Activated CD4-positive, alpha-beta T cell treated with anti-CD3 and anti-CD28 coated beads for 1 hour (primary cell): Measurements from ENCODE around the gene RELT.

Source experiments
- DNase-seq: peaks from one replicate; pipeline ENCODE4 v3.0.0-alpha.2; 2020

Gene RELT

DNA sequence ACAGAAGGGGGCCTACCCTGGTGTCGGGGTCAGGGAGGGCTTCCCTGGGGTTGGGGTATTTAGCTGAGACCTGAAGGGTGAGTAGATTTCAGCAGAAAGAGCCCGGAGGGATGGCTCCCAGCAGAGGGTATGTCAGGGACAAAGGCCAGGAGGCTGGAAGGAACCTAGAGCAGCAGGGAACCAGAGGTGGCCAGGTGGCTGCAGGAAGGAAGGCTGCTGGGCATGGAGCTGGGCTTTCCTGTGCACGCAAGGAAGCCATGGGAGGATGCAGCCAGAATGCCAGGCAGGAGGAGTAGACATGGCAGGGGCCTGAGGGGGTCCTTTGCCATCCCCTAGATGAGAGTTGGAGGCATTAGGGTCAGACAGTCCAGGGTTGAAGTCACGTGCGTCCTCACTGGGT, 27.4 kb upstream of the RELT start:
- no peak for DNase-seq

DNA sequence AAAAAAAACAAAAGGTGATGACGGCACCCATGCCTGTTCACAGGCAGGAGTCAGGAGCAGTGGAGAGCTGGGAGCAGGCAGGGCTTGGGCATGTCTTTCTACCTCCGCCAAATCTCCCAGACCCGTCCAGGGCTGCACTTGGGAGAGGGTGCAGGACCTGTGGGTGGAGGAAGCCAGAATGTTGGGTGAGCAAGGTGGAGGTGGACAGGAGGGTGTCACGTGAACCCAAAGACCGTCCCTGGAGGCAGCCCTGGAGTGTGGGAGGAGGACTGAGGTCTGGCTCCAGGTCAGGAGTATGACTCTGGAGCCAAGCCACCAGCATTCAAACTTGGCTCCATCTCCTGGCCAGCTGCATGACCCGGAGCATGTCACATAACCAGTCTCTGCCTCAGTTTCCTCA, 26.6 kb upstream of the RELT start:
- no peak for DNase-seq

- peak; percentile 48 for DNase-seq
Measured at GRCh38 chr11:73350908-73351636, 25.1 kb upstream of the RELT start.

GRCh38 chr11:73353422-73353821, 22.8 kb upstream of the RELT start:
- DNase-seq = no peak

- no peak for DNase-seq
Measured at GRCh38 chr11:73355109-73355508, 21.1 kb upstream of the RELT start.

DNA sequence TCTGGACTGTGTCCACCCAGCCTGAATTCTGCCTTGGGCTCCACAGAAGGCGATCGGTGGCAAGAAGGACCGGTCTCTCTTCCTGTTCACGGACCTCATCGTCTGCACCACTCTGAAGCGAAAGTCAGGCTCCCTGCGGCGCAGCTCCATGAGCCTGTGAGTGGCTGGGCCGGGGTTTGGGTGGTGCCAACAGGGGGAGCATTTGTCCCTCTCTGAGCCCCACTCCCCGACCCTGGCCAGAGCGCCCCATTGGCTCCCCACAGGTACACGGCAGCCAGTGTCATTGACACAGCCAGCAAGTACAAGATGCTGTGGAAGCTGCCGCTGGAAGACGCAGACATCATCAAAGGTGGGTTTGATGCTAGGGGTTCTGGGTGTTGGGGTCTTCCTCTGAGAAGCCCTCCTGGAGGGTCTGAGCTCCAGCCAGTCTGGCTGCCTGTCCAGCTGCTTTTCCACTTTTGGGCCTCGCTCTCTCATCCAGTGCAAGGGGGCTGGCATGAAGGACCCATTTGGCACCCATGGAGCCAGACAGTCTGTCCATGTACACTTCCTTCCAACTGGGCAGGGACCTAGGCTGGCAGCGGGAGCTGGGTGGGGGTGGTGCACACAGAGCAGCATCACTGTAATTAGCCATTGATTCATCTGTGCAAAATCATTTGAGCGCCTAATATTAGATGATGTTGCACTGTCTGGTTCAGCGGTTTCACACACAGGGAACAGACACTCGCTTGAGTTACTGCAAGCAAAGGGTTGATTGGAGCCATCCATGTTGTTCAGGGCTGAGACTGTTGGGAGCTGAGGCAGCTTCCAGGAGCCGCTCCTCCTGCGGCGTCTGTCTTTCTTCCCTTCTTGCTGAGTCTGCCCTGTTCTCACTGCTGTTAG, 19.0 kb upstream of the RELT start:
- DNase-seq = no peak

DNA sequence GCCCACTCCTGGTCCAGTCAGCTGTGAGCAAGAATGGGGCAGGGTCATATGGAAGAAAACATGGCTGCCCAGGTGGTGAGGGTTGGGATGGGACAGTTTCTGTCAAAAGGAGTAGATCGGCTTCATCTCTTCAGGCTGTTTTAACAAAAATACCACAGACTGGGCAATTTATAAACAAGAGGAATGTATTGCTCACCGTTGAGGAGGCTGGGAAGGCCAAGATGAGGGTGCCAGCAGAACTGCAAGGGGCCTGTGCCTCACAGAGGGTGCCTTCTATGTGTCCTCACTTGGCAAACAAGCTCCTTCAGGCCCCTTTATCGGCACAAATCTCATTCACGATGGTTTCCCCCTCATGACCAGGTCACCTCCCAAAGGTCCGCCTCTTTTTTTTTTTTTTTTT, 18.1 kb upstream of the RELT start:
- DNase-seq = no peak

DNA sequence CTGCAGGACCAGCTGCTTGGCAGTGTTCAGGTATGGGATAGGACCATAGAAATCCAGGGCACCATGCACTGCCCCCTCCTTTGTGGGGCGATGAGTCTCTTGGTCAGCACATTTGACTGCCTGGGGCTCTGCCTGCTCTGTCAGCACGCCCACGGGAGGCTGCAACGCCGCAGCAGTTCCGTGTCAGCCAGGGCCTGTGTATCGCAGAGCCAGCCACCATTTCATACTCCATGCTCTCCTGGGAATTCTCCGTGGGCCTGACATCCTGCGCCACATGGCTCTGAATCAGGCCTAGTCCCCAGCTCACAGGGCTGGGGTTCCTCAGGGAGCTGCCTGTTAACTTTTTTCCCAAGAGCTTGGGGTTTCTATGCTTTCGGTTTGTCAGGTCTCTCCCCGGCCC, 16.9 kb upstream of the RELT start:
- no peak for DNase-seq

DNA sequence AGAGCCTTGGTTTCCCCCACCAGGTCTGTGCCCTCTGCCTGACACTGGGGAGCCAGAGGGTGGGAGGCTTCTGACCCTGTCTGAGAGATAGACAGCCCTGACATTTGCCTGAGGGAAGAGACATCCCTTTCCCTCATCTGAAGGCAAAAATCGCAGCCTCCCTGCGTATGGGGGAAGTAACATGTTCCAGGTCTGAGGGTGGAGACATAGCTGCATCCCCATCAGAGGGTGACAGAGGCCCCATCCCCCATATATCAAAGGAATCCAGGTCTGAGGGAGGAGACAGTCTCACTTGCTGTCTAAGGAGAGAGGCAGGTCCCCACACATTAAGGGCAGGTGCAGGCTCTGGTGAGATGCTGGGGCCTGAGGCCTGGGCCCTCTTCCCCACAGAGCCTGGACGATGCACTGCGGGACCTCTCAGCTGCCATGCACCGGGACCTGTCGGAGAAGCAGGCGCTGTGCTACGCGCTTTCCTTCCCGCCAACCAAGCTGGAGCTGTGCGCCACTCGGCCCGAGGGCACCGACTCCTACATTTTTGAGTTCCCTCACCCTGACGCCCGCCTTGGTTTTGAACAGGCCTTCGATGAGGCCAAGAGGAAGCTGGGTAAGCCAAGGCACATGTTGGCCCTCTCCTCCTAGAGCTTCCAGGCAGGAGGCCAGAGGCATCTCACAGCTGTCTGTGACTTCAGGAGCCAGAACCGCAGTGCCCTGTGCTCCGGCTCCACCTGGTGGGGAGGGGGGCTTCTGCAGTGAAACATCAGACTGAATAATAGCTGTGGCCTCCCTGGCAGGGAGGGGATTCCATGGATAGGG, 16.1 kb upstream of the RELT start:
- DNase-seq = no peak

DNA sequence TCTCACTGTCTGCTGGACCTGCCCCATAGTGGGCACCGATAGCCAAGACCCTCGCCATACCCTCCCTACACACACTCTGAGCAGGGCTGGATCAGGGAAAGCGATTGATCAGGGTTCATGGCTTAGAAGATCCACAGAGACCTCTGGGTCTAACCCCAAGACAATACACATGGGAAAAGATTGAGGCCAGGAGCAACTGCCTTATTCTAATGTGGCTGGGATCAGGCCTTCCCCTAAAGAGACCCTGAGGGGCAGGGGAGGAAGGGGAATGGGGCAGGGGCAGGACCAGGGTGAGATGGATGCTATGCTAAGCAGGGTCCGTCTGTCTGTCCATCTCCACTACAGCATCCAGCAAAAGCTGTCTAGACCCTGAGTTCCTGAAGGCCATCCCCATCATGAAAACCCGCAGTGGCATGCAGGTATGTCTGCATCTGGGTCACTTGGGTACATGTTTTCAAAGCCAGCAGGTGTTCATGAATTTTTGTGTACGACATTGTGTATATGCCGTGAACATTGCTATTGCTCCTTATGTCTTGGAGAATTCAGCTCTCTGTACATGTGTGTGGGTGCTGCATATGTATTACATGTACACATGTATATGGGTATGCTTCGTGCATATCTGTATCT, 15.3 kb upstream of the RELT start:
- DNase-seq = no peak

- DNase-seq = no peak
Measured at GRCh38 chr11:73361953-73362776, 14.0 kb upstream of the RELT start.

- DNase-seq = no peak
Measured at GRCh38 chr11:73363147-73363546, 13.1 kb upstream of the RELT start.

DNA sequence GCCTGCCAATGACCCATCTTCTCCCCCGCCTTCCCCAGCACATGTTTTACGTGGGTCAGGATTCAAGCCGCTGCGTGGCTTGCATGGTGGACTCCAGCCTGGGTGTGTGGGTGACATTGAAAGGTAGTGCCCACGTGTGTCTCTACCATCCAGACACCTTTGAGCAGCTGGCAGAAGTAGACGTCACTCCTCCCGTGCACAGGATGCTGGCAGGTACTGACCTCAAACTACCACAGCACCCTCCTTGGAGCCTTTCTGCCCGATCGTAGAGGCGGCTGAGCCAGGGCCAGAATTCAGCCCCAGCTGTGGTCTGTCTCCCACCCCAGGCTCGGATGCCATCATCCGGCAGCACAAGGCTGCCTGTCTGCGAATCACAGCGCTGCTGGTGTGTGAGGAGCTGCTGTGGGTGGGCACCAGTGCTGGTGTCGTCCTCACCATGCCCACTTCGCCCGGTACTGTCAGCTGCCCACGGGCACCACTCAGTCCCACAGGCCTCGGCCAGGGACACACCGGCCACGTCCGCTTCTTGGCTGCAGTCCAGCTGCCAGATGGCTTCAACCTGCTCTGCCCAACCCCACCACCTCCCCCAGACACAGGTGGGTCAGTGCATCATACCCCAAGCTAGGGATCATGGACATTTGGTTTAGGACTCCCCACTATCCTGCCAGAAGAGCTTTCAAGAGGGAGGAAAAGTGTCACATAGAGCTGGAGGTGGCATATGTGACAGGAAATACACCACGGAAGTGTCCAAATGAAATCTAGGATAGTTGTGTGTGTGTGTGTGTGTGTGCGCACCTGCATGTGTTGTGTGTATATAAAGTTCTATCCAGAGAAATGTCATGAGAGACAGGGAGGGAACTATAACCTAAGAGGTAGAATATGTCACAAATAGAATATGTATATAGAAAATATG, 10.6 kb upstream of the RELT start:
- no peak for DNase-seq

- DNase-seq = no peak
Measured at GRCh38 chr11:73366265-73366610, 10.0 kb upstream of the RELT start.

DNA sequence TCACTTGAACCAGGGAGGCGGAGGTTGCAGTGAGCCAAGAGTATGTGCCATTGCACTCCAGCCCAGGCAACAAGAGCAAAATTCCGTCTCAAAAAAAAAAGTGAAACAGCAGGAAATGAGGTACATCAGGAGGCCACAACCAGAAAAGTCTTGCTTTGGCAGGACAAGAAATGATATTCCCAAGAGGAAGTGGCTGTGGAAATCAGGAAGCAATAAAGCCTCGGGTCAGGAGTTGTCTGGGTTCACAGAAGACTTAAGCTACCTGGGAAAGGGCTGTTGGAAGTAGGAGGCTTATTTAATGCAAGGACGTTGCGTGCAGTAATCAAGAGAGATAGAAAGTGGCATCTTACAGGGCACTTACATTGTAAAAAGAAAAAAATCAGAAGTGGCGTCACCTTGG, 9.2 kb upstream of the RELT start:
- no peak for DNase-seq

DNA sequence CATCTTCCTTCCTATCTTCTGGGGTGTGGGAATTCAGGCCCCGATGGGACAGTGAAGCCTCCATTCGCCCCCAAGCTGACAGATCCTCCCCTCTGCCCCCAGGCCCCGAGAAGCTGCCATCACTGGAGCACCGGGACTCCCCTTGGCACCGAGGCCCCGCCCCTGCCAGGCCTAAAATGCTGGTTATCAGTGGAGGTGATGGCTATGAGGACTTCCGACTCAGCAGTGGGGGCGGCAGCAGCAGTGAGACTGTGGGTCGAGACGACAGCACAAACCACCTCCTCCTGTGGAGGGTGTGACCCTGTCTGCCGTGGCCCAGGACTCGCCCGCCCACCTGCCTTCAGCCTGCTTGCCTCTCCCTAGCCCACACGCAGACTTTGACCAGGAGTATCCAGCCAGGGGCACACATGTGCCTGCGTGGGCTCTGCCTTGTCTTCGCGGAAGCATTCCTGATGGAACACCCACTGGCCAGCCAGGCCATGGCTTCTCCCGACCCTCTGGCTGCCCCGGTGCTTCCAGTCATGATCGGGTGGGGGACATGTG, 8.6 kb upstream of the RELT start:
- no peak for DNase-seq

DNA sequence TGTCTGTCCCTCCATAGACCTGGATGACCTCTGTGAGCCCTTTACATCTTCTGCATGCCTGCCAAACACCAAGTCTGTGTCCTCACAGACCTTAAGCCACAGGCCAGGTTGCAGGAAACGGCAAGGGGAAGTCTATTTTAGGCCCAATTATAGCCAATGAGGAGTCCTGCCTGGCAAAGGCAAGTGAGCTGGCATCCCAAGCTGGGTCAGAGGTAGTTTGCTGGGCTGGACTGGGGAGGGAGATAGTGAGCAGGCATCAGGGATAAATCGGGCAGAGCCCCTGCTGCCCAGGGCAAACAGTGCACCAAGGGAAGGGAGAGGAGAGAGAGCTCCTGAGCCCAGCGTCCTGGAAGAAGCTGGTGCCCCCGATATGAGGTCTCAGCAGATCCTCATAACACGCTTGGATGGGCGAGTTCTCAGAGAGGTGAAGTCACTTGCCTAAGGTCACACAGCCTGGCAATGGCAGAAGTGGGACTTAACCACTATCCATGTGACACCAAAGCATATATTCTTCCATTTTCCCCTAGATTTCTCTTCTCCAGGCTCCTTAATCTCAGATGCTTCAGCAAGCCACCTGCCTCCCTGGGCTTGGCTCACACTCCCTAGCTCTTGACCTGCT, 3.7 kb upstream of the RELT start:
- DNase-seq = no peak

DNA sequence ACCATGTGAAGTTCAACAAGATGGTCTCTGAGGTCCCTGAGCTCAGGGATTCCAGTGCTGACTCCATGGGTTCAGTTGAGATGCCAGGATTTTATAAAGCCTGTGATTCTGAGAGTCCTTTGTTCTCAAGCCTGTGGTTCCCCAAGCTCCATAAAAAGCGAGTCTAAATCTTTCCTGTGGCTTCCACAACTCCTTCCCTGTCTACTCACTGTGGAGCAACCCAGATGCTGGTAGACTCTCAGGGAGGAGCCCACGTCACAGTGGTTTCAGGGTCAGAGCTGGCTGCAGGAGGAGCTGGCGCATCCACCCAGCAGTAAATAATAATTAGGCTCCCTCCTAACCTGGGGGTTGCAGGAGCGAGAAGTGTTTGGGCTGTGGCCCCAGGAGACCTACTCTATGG, 2.0 kb upstream of the RELT start:
- DNase-seq = no peak

GRCh38 chr11:73375830-73376159, 404 bp upstream of the RELT start:
- no peak for DNase-seq

- peak; percentile 40 for DNase-seq
Measured at GRCh38 chr11:73376803-73377629, 817 bp downstream of the RELT start.
